ENCODE measurements around the gene SRA1.

Gene SRA1

GRCh38 chr5:140548300-140548688 is 9.0 kb downstream of the SRA1 start:
- Histone ChIP-seq H3K36me3 (ENCODE audit: control insufficient read depth in 2 of 2, insufficient read depth in 1 of 2, low read length in 2 of 2) (peaks cover 9 to 73% of the 10 kb centered on the region in 2 experiments), H3K9me3 (ENCODE audit: control insufficient read depth, insufficient read depth, low read depth, low read length) (no peaks in the 10 kb centered on the region), H3K27ac (ENCODE audit: extremely low read depth, low read depth, low read length) (no peak overlapping the region), H3K4me3 (ENCODE audit: low read depth, low read length) (no peak overlapping the region), H3K4me1 (ENCODE audit: control insufficient read depth, insufficient read depth, low read length) (no peaks in the 10 kb centered on the region)
- POLR2A ChIA-PET, result interaction anchor here (1.0 to 2.9 kb wide), 2 partner anchors 9 to 99 kb away, joined by 11 to 15 read pairs; partner anchors contain the start of genes IK, NDUFA2 and SRA1
- TF ChIP-seq ZSCAN30 (tag by site-specific recombination; IDR thresholded peaks at IDR 0.05) (no peak), ZNF140 (tag by site-specific recombination; IDR thresholded peaks at IDR 0.05) (no peak), OSR2 (tag by site-specific recombination; IDR thresholded peaks at IDR 0.05) (no peak), ZBTB17 (tag by site-specific recombination; IDR thresholded peaks at IDR 0.05) (no peak)
- CTCF ChIA-PET, result interaction anchor here (0.5 to 1.6 kb wide), 2 partner anchors 87 to 187 kb away, joined by 3 to 4 read pairs; no protein-coding TSS in a partner anchor

DNA sequence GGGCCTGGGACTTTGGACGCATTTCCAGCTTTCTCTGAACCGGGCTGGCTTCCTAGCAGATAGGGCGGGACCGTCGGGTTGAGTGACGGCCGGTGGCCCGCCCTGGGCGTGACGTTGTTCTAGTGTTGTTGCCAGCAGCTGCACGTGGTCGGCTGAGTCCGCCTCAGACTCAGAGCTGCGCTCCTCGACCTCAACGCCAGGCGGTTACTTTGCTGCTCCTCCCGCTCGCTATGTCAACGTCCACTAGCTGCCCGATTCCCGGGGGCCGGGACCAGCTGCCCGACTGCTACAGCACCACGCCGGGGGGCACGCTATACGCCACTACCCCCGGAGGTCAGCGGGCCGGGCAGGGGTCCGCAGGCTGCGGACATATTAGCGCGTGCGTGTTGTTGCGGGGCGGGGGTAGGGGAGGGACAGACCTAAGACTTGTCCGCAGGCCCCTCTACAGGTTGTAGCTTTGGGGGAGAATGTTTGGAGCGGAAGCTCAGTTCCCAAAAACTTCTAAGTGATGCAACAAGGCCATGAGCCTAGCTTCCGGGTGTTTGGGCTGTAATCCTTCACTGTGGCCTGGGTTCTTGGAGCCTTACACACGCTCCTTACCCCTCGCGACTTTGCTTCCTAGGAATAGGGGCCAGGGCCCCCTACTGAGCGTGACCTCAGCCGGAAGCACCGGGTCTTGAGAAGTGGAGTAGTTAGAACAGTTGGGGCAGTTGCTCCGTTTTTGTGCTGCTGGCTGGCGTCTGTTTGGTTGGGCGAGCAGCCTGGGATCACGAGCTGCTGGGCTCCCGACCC is 9.6 kb downstream of the SRA1 start, which contains the start of gene EIF4EBP3:
EIF4EBP3 (plus strand) TSS at position 155 of the 792 bp plus-strand sequence; CDS start at position 231, 76 bp downstream.
- ChIA-PET CTCF (interaction anchor here (0.5 to 1.6 kb wide), 3 partner anchors 87 to 186 kb away, joined by 3 to 4 read pairs (median 3); no protein-coding TSS in a partner anchor), POLR2A (interaction anchor here (0.6 to 2.9 kb wide), 4 partner anchors 9 to 33 kb away, joined by 3 to 15 read pairs (median 3); partner anchors contain the start of gene SRA1)
- Histone ChIP-seq H3K4me1 (ENCODE audit: control insufficient read depth, insufficient read depth, low read length) (no peaks in the 10 kb centered on the region), H3K36me3 (ENCODE audit: control insufficient read depth in 2 of 2, insufficient read depth in 1 of 2, low read length in 2 of 2) (peaks cover 9 to 71% of the 10 kb centered on the region in 2 experiments), H3K4me3 (ENCODE audit: low read depth, low read length) (no peak within 1 kb of the TSS), H3K9me3 (ENCODE audit: control insufficient read depth, insufficient read depth, low read depth, low read length) (no peaks in the 10 kb centered on the region), H3K27ac (ENCODE audit: extremely low read depth, low read depth, low read length) (no peak within 1 kb of the TSS; the same call in 1 of the 2 replicates)
- TF ChIP-seq KLF1 (tag by site-specific recombination; IDR thresholded peaks at IDR 0.05) (peak; percentile 94), ZNF558 (tag by site-specific recombination; IDR thresholded peaks at IDR 0.05) (no peak), ZNF266 (tag by site-specific recombination; IDR thresholded peaks at IDR 0.05; ENCODE audit: low read depth) (no peak), ZSCAN18 (tag by site-specific recombination; IDR thresholded peaks at IDR 0.05) (no peak), PRDM6 (tag by site-specific recombination; IDR thresholded peaks at IDR 0.05) (no peak), GLIS1 (tag by site-specific recombination; IDR thresholded peaks at IDR 0.05) (0 out of 2 replicates have a peak, but pooled peaks have one; percentile 7), ZNF335 (tag by site-specific recombination; conservative IDR thresholded peaks at IDR 0.05) (no peak), ZNF560 (tag by site-specific recombination; IDR thresholded peaks at IDR 0.05; ENCODE audit: borderline replicate concordance) (no peak)

DNA sequence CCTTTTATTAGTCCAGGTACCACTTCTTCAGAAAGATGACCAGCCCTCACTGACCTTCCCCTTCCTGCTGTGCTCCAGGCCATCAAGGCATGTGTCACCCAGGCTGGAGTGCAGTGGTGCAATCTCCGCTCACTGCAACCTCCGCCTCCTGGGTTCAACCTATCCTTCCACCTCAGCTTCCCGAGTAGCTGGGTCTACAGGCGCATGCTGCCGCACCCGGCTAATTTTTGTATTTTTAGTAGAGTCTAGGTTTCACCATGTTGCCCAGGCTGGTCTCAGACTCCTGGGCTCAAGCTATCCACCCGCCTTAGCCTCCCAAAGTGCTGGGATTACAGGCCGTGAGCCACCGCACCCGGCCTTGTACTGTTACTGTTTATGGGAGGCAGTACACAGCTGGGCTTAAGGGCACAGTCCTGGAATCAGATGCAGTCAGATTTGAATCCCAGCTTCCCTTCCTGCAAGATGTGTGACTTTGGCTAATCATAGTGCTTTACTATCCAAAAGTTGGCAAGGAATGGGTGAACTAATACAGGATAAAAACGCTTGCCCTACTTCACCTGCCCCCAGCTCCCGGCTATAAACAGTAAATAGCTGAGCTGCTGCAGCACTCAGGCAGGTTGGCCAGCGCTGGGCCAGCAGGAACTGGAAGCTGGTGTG is 10.3 kb downstream of the SRA1 start:
- Histone ChIP-seq H3K27ac (ENCODE audit: extremely low read depth, low read depth, low read length) (no peak overlapping the region; the same call in 1 of the 2 replicates), H3K4me3 (ENCODE audit: low read depth, low read length) (no peak overlapping the region), H3K9me3 (ENCODE audit: control insufficient read depth, insufficient read depth, low read depth, low read length) (no peaks in the 10 kb centered on the region), H3K4me1 (ENCODE audit: control insufficient read depth, insufficient read depth, low read length) (no peaks in the 10 kb centered on the region), H3K36me3 (ENCODE audit: control insufficient read depth in 2 of 2, insufficient read depth in 1 of 2, low read length in 2 of 2) (peaks cover 12 to 71% of the 10 kb centered on the region in 2 experiments)
- CTCF ChIA-PET, result interaction anchor here (0.7 to 1.6 kb wide), 2 partner anchors 88 to 148 kb away, joined by 3 to 4 read pairs; no protein-coding TSS in a partner anchor
- POLR2A ChIA-PET, result interaction anchor here (0.6 to 2.9 kb wide), 3 partner anchors 11 to 32 kb away, joined by 3 to 15 read pairs (median 3); partner anchors contain the start of gene SRA1
- TF ChIP-seq ZNF138 (tag by site-specific recombination; IDR thresholded peaks at IDR 0.05; ENCODE audit: borderline replicate concordance), result no peak
- no peak for TF ChIP-seq ZNF654 (tag by site-specific recombination; IDR thresholded peaks at IDR 0.05; ENCODE audit: low read depth)
- no peak for TF ChIP-seq YY1 (tag by site-specific recombination; IDR thresholded peaks at IDR 0.05)
- TF ChIP-seq ZNF114 (tag by site-specific recombination; IDR thresholded peaks at IDR 0.05), result no peak
- no peak for TF ChIP-seq ZBTB21 (tag by site-specific recombination; IDR thresholded peaks at IDR 0.05)
- no peak for TF ChIP-seq REPIN1 (tag by site-specific recombination; IDR thresholded peaks at IDR 0.05; ENCODE audit: low read depth)
- no peak for TF ChIP-seq GLI2 (tag by site-specific recombination; IDR thresholded peaks at IDR 0.05; ENCODE audit: borderline replicate concordance, low read depth)
- no peak for TF ChIP-seq SP3 (tag by site-specific recombination; IDR thresholded peaks at IDR 0.05)
- no peak for TF ChIP-seq ZNF776 (tag by site-specific recombination; IDR thresholded peaks at IDR 0.05; ENCODE audit: borderline replicate concordance)
- TF ChIP-seq, protein P1, sequence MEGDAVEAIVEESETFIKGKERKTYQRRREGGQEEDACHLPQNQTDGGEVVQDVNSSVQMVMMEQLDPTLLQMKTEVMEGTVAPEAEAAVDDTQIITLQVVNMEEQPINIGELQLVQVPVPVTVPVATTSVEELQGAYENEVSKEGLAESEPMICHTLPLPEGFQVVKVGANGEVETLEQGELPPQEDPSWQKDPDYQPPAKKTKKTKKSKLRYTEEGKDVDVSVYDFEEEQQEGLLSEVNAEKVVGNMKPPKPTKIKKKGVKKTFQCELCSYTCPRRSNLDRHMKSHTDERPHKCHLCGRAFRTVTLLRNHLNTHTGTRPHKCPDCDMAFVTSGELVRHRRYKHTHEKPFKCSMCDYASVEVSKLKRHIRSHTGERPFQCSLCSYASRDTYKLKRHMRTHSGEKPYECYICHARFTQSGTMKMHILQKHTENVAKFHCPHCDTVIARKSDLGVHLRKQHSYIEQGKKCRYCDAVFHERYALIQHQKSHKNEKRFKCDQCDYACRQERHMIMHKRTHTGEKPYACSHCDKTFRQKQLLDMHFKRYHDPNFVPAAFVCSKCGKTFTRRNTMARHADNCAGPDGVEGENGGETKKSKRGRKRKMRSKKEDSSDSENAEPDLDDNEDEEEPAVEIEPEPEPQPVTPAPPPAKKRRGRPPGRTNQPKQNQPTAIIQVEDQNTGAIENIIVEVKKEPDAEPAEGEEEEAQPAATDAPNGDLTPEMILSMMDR (tag by site-specific recombination; IDR thresholded peaks at IDR 0.05), result no peak
- TF ChIP-seq ZNF169 (tag by site-specific recombination; IDR thresholded peaks at IDR 0.05), result no peak
- no peak for TF ChIP-seq ZNF202 (tag by site-specific recombination; IDR thresholded peaks at IDR 0.05; ENCODE audit: borderline replicate concordance)
- TF ChIP-seq ZNF404 (tag by site-specific recombination; IDR thresholded peaks at IDR 0.05), result no peak
- TF ChIP-seq ZXDB (tag by site-specific recombination; IDR thresholded peaks at IDR 0.05), result no peak
